ENCODE measurements around the gene HFM1. TPM values are rescaled to one million over a fixed set of nuclear protein-coding genes. Genes with fewer than 3 reads are reported as not detected.

Gene HFM1
- polyA plus RNA-seq, 3 donors: not detected

- Mint-ChIP-seq H3K4me3 (no peak overlapping the region), H3K36me3 (no peaks in the 10 kb centered on the region), H3K27me3 (ENCODE audit: low read depth in 3 of 3) (peaks cover 0 to 2% (median 0%) of the 10 kb centered on the region in 3 donors), H3K4me1 (no peaks in the 10 kb centered on the region), H3K9me3 (peaks cover 3 to 10% (median 4%) of the 10 kb centered on the region in 7 donors), H3K27ac (no peak overlapping the region)
- intact Hi-C loops (cut with micrococcal nuclease): no loop called here
- Histone ChIP-seq H4K20me1 (ENCODE audit: insufficient read depth, low read length) (no peaks in the 10 kb centered on the region), H3K27ac (ENCODE audit: low read depth in 1 of 2, low read length in 2 of 2) (no peak overlapping the region), H2AFZ (ENCODE audit: insufficient read depth, low read depth, low read length, poor library complexity, severe bottlenecking) (no peak overlapping the region), H3K36me3 (replicated peaks in 1 of 2; ENCODE audit: control insufficient read depth in 1 of 2, insufficient read depth in 2 of 2, low read length in 2 of 2) (no peaks in the 10 kb centered on the region), H3K27me3 (ENCODE audit: control insufficient read depth in 2 of 2, insufficient read depth in 2 of 2, low read length in 2 of 2) (no peaks in the 10 kb centered on the region), H3K4me2 (replicated peaks; ENCODE audit: extremely low read depth, low read length, poor library complexity, severe bottlenecking) (no peak overlapping the region), H3K4me3 (replicated peaks in 1 of 3; ENCODE audit: low read depth in 2 of 3, low read length in 3 of 3) (no peak overlapping the region), H3K9me3 (replicated peaks in 1 of 2; ENCODE audit: control insufficient read depth in 1 of 2, insufficient read depth in 1 of 2, low read length in 2 of 2) (no peaks in the 10 kb centered on the region), H3K9ac (ENCODE audit: insufficient read depth, low read length, poor library complexity, severe bottlenecking) (no peak overlapping the region), H3K4me1 (ENCODE audit: control insufficient read depth in 1 of 2, insufficient read depth in 2 of 2, low read length in 2 of 2) (no peaks in the 10 kb centered on the region), H3K79me2 (ENCODE audit: insufficient read depth, low read length) (no peaks in the 10 kb centered on the region)
- TF ChIP-seq CTCF (IDR thresholded peaks at IDR 0.05): no peak
- no CpG with 5 or more reads among the region's 2 CpGs for WGBS (ENCODE audit: insufficient coverage)
- DNase-seq: no peak
These were observed 55.1 kb downstream of the HFM1 start for GRCh38 chr1:91349524-91349923.

DNA sequence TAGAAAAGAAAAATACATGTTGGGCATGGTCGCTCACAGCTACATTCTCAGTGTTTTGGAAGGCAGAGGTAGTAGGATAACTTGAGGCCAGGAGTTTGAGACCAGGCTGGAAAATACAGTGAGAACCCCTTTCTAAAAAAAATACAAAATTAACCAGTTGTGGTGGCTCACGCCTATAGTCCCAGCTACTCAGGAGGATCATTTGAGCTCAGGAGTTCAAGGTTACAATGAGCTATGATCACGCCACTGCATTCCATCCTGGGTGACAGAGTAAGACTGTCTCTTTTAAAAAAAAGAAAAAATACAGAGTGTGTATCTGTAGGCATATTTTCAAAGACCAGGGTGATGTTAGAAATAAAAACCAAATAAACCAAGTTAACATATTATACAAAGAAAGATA lies 57.8 kb downstream of the HFM1 start:
- Histone ChIP-seq H3K27me3 (ENCODE audit: control insufficient read depth in 2 of 2, insufficient read depth in 2 of 2, low read length in 2 of 2) (no peaks in the 10 kb centered on the region), H3K4me1 (ENCODE audit: control insufficient read depth in 1 of 2, insufficient read depth in 2 of 2, low read length in 2 of 2) (no peaks in the 10 kb centered on the region), H3K4me2 (replicated peaks; ENCODE audit: extremely low read depth, low read length, poor library complexity, severe bottlenecking) (no peak overlapping the region), H3K27ac (ENCODE audit: low read depth in 1 of 2, low read length in 2 of 2) (no peak overlapping the region), H3K36me3 (replicated peaks in 1 of 2; ENCODE audit: control insufficient read depth in 1 of 2, insufficient read depth in 2 of 2, low read length in 2 of 2) (no peaks in the 10 kb centered on the region), H3K9ac (ENCODE audit: insufficient read depth, low read length, poor library complexity, severe bottlenecking) (no peak overlapping the region), H3K9me3 (replicated peaks in 1 of 2; ENCODE audit: control insufficient read depth in 1 of 2, insufficient read depth in 1 of 2, low read length in 2 of 2) (no peaks in the 10 kb centered on the region), H3K4me3 (replicated peaks in 1 of 3; ENCODE audit: low read depth in 2 of 3, low read length in 3 of 3) (no peak overlapping the region), H4K20me1 (ENCODE audit: insufficient read depth, low read length) (no peaks in the 10 kb centered on the region), H2AFZ (ENCODE audit: insufficient read depth, low read depth, low read length, poor library complexity, severe bottlenecking) (no peak overlapping the region), H3K79me2 (ENCODE audit: insufficient read depth, low read length) (no peaks in the 10 kb centered on the region)
- no peak for DNase-seq
- no peak overlapping the region for H3K27ac Mint-ChIP-seq
- no peaks in the 10 kb centered on the region for H3K4me1 Mint-ChIP-seq
- H3K36me3 Mint-ChIP-seq: no peaks in the 10 kb centered on the region
- intact Hi-C loops (cut with micrococcal nuclease): no loop called here
- H3K4me3 Mint-ChIP-seq: no peak overlapping the region
- WGBS (ENCODE audit: insufficient coverage): no CpG with 5 or more reads among the region's 3 CpGs
- no peaks in the 10 kb centered on the region for H3K27me3 Mint-ChIP-seq (ENCODE audit: low read depth in 3 of 3)
- no peak for TF ChIP-seq CTCF (IDR thresholded peaks at IDR 0.05)
- peaks cover 0 to 2% (median 0%) of the 10 kb centered on the region in 7 donors for H3K9me3 Mint-ChIP-seq

Measured in CD14-positive monocyte (primary cell).